ENCODE data around the gene GABBR2.

- TF ChIP-seq, protein P1, sequence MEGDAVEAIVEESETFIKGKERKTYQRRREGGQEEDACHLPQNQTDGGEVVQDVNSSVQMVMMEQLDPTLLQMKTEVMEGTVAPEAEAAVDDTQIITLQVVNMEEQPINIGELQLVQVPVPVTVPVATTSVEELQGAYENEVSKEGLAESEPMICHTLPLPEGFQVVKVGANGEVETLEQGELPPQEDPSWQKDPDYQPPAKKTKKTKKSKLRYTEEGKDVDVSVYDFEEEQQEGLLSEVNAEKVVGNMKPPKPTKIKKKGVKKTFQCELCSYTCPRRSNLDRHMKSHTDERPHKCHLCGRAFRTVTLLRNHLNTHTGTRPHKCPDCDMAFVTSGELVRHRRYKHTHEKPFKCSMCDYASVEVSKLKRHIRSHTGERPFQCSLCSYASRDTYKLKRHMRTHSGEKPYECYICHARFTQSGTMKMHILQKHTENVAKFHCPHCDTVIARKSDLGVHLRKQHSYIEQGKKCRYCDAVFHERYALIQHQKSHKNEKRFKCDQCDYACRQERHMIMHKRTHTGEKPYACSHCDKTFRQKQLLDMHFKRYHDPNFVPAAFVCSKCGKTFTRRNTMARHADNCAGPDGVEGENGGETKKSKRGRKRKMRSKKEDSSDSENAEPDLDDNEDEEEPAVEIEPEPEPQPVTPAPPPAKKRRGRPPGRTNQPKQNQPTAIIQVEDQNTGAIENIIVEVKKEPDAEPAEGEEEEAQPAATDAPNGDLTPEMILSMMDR (IDR thresholded peaks at IDR 0.05; ENCODE audit: low read depth, low read length), result no peak
- no peak for TF ChIP-seq EZH2phosphoT487 (IDR thresholded peaks at IDR 0.05; ENCODE audit: low read depth)
These were observed 131.3 kb downstream of the GABBR2 start for GRCh38 chr9:98577446-98577845.

Data from OCI-LY3 (cell line).